ENCODE results near the gene VPS33B.

- no peak for TF ChIP-seq EP300 (IDR thresholded peaks at IDR 0.05; ENCODE audit: borderline replicate concordance in 1 of 2, low read depth in 2 of 2, low read length in 2 of 2)
- TF ChIP-seq, protein P1, sequence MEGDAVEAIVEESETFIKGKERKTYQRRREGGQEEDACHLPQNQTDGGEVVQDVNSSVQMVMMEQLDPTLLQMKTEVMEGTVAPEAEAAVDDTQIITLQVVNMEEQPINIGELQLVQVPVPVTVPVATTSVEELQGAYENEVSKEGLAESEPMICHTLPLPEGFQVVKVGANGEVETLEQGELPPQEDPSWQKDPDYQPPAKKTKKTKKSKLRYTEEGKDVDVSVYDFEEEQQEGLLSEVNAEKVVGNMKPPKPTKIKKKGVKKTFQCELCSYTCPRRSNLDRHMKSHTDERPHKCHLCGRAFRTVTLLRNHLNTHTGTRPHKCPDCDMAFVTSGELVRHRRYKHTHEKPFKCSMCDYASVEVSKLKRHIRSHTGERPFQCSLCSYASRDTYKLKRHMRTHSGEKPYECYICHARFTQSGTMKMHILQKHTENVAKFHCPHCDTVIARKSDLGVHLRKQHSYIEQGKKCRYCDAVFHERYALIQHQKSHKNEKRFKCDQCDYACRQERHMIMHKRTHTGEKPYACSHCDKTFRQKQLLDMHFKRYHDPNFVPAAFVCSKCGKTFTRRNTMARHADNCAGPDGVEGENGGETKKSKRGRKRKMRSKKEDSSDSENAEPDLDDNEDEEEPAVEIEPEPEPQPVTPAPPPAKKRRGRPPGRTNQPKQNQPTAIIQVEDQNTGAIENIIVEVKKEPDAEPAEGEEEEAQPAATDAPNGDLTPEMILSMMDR (IDR thresholded peaks at IDR 0.05; ENCODE audit: control extremely low read depth in 1 of 3, insufficient read depth in 1 of 3, low read depth in 1 of 3, low read length in 3 of 3): no peak
- no peak for TF ChIP-seq PHF8 (conservative IDR thresholded peaks at IDR 0.05; ENCODE audit: low read depth, low read length)
- TF ChIP-seq USF2 (IDR thresholded peaks at IDR 0.05; ENCODE audit: low read length): no peak
- TF ChIP-seq POLR2AphosphoS5 (IDR thresholded peaks at IDR 0.05; ENCODE audit: low read depth, low read length): no peak
- no peak for TF ChIP-seq CHD2 (IDR thresholded peaks at IDR 0.05; ENCODE audit: low read length)
- TF ChIP-seq TBP (IDR thresholded peaks at IDR 0.05; ENCODE audit: low read depth, low read length): no peak
- TF ChIP-seq RFX5 (IDR thresholded peaks at IDR 0.05; ENCODE audit: borderline replicate concordance, low read depth, low read length): no peak
- no peak for TF ChIP-seq CTBP2 (IDR thresholded peaks at IDR 0.05; ENCODE audit: borderline replicate concordance, insufficient read depth, insufficient read length, low read length)
- TF ChIP-seq JUN (IDR thresholded peaks at IDR 0.05; ENCODE audit: low read depth, low read length): no peak
- no peak for TF ChIP-seq EZH2 (IDR thresholded peaks at IDR 0.05; ENCODE audit: low read depth, low read length, severe bottlenecking)
- TF ChIP-seq POLR2A (IDR thresholded peaks at IDR 0.05; ENCODE audit: control extremely low read depth in 1 of 2, low read depth in 2 of 2, low read length in 2 of 2): no peak
Measured at GRCh38 chr15:91023720-91024119, 1.3 kb upstream of the VPS33B start.

Measured in H1 (cell line).